Fibroblast of skin of right quadriceps (primary cell): ENCODE measurements around the gene GFRA4.

Experiments
- DNase-seq: peaks from one replicate; pipeline ENCODE4 v3.0.0-alpha.2; 2013

The GFRA4 gene

GRCh38 chr20:3693376-3693775 is 30.2 kb upstream of the GFRA4 start:
- no peak for DNase-seq

GRCh38 chr20:3692706-3693294 is 29.6 kb upstream of the GFRA4 start:
- no peak for DNase-seq

- no peak for DNase-seq
Observed at GRCh38 chr20:3691897-3692296, 28.7 kb upstream of the GFRA4 start.

GRCh38 chr20:3691306-3691705 is 28.1 kb upstream of the GFRA4 start:
- no peak for DNase-seq

GRCh38 chr20:3690413-3690812 is 27.2 kb upstream of the GFRA4 start:
- no peak for DNase-seq

- DNase-seq, result no peak
Observed at GRCh38 chr20:3689978-3690377, 26.8 kb upstream of the GFRA4 start.

GRCh38 chr20:3687655-3688054 is 24.5 kb upstream of the GFRA4 start:
- DNase-seq, result peak; percentile 59

GRCh38 chr20:3686867-3687321 is 23.7 kb upstream of the GFRA4 start:
- DNase-seq, result peak; percentile 91

GRCh38 chr20:3686421-3686820 is 23.2 kb upstream of the GFRA4 start:
- no peak for DNase-seq

GRCh38 chr20:3685341-3685740 is 22.1 kb upstream of the GFRA4 start:
- no peak for DNase-seq

GRCh38 chr20:3681931-3682781 is 19.0 kb upstream of the GFRA4 start, which contains the start of gene ADAM33:
TSS of gene ADAM33 (minus strand) at chr20:3682010. CDS start at chr20:3682004, 6 bp downstream.
- no peak for DNase-seq

GRCh38 chr20:3681352-3681930 is 18.2 kb upstream of the GFRA4 start:
- DNase-seq, result no peak

GRCh38 chr20:3680701-3681351 is 17.6 kb upstream of the GFRA4 start:
- DNase-seq, result no peak

- DNase-seq, result peak; percentile 81
Observed at GRCh38 chr20:3679749-3680700, 16.8 kb upstream of the GFRA4 start.

GRCh38 chr20:3678856-3679720 is 15.9 kb upstream of the GFRA4 start:
- DNase-seq, result peak; percentile 45

- no peak for DNase-seq
Observed at GRCh38 chr20:3678198-3678597, 15.0 kb upstream of the GFRA4 start.

GRCh38 chr20:3677733-3678132 is 14.5 kb upstream of the GFRA4 start:
- peak; percentile 41 for DNase-seq

- DNase-seq, result no peak
Observed at GRCh38 chr20:3674995-3675900, 12.0 kb upstream of the GFRA4 start.

GRCh38 chr20:3674447-3674846 is 11.2 kb upstream of the GFRA4 start:
- DNase-seq, result no peak
